GM19372 (cell line): ENCODE results near the gene RDM1.

ENCODE experiments used
- ATAC-seq: cut with Tn5 transposase; IDR thresholded peaks from one replicate; pipeline ENCODE4 v1.9.1; 2021; ENCODE audit warnings: mild to moderate bottlenecking, low read depth, moderate library complexity; ENCODE audit not compliant: unreplicated experiment

RDM1 gene

GRCh38 chr17:35875800-35876139 lies 54.8 kb downstream of the RDM1 start:
- no peak for ATAC-seq

- ATAC-seq: no peak
Measured at GRCh38 chr17:35875072-35875799, 55.3 kb downstream of the RDM1 start.

DNA sequence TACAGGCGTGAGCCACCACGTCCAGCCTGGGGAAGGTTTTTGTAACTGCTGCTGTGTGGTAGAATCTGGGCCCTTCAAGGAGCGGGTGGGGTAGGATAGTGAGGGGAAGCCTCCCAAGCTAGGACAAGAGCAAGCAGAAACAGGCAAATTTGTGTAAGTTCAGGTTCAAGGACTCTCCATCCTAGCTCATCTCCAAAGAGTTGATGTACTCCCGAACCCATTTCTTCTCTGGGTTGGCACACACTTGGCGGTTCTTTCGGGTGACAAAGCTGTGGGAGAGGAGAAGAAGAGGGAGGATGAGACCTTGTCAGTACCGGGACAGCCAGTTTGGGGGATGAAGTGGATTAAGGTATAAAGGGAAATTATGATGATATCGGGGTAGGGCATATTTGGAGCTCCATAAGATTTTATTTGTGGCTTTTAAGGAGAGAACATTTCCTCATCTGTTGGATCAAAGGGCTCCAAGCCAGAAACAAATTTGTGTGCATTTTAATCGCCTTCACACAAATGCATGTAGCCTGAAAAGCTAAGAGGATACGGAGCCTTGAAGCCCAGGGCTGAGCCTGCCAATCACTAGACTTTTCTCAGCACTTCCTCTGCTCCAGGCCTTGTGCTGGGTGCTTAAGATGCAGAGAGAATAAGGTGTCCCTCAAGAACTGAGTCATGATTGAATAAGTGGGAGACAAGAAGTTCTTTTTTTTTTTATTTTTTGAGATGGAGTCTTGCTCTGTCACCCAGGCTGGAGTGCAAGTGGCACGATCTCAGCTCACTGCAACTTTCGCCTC lies 58.2 kb downstream of the RDM1 start:
- ATAC-seq: no peak

- ATAC-seq: no peak
Measured at GRCh38 chr17:35870906-35871819, 59.4 kb downstream of the RDM1 start.

DNA sequence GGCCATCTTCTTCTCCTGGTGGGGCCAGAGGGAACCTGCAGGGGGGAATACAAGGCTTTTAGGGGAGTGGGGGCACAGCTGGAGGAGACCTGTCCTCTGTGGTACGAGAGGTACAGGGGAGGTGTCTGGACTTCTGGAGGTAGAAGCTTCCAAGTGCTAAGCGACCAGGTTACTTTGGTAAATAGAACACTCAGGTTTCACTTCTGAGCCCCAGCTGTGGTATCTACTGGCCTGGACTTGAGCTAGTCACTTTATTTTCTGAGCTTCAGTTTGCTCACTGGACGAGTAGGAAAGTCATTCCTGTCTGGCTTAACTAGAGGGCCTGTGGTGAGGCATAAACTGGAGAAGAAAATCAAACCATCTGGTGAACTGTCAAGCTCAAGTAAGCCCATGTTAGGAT lies 61.8 kb downstream of the RDM1 start, which contains the start of gene HEATR9:
TSS of gene HEATR9 (minus strand) at position 155 of the 400 bp plus-strand sequence. CDS start at position 6, 149 bp downstream.
- no peak for ATAC-seq
